Mammary epithelial cell (primary cell): Measurements from ENCODE around the gene CHST15.

ENCODE experiments used
- EZH2 ChIP-seq: IDR thresholded peaks from 2 replicates; pipeline ENCODE4 v1.6.1; 2012; ENCODE audit warnings: low read length, inconsistent platforms, borderline replicate concordance
- TF ChIP-seq, protein P1 (sequence below), 2 donors: IDR thresholded peaks in 1 of 2; conservative IDR thresholded peaks in 1 of 2; 2 replicates each; pipeline ENCODE4 v1.5.1; 2011 to 2012; ENCODE audit warnings: inconsistent platforms in 2 of 2, low read length in 2 of 2, mild to moderate bottlenecking in 2 of 2, control low read depth in 1 of 2, low read depth in 1 of 2; ENCODE audit not compliant: insufficient read depth in 1 of 2; ENCODE audit errors: extremely low read depth in 1 of 2

DNA sequence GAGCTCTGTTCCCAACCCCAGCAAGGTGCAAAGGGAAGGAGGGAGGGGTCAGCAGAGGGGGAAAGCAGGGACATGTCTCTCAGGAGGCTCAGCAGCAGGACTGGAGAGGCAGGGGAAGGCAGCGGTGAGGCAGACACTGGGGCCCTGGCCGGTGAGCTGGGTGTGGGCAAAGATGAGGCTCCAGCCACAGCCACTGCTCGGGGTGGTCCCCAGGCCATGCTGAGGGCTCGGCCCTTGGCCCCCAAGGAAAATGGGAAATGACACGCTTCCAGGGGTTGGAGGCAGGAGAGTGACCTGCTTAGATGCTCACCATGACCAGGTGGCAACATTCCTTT is 35.4 kb upstream of the CHST15 start:
- TF ChIP-seq, protein P1, sequence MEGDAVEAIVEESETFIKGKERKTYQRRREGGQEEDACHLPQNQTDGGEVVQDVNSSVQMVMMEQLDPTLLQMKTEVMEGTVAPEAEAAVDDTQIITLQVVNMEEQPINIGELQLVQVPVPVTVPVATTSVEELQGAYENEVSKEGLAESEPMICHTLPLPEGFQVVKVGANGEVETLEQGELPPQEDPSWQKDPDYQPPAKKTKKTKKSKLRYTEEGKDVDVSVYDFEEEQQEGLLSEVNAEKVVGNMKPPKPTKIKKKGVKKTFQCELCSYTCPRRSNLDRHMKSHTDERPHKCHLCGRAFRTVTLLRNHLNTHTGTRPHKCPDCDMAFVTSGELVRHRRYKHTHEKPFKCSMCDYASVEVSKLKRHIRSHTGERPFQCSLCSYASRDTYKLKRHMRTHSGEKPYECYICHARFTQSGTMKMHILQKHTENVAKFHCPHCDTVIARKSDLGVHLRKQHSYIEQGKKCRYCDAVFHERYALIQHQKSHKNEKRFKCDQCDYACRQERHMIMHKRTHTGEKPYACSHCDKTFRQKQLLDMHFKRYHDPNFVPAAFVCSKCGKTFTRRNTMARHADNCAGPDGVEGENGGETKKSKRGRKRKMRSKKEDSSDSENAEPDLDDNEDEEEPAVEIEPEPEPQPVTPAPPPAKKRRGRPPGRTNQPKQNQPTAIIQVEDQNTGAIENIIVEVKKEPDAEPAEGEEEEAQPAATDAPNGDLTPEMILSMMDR (conservative IDR thresholded peaks at IDR 0.05 in 1 of 2, IDR thresholded peaks at IDR 0.05 in 1 of 2; ENCODE audit: extremely low read depth in 1 of 2, insufficient read depth in 1 of 2, low read depth in 1 of 2, low read length in 2 of 2): no peak
- TF ChIP-seq EZH2: no peak
